ENCODE data around the gene TMEM50A. TPM values are rescaled to one million over a fixed set of nuclear protein-coding genes. Genes with fewer than 3 reads are reported as not detected.
A peak's percentile ranks its signal among the peaks of the same experiment; 100 is the strongest.
"Not testable (repeated sequence)": the region's sequence is repeated elsewhere in the genome, so short reads cannot be mapped to it uniquely, and the experiment has no call there.

TMEM50A gene
- total and polyA plus RNA-seq, 2 donors from 2014 or later: 115 to 118 TPM

- H3K27ac ChIP-seq (ENCODE audit: low read depth in 2 of 2, low read length in 2 of 2): no peak overlapping the region
- peaks cover 0 to 19% (median 7%) of the 10 kb centered on the region in 3 donors for H3K36me3 ChIP-seq (ENCODE audit: control insufficient read depth in 2 of 3, insufficient read depth in 3 of 3, low read length in 3 of 3)
- H3K4me3 ChIP-seq (ENCODE audit: low read length in 3 of 3): no peak overlapping the region
- DNase-seq (peak in 2 of 5 donors; percentile 1 to 72), FAIRE-seq (peak; percentile 33)
- peaks cover 0 to 2% (median 0%) of the 10 kb centered on the region in 3 donors for H3K4me1 ChIP-seq (ENCODE audit: control insufficient read depth in 2 of 3, insufficient read depth in 2 of 3, low read depth in 1 of 3, low read length in 3 of 3)
- no peak for TF ChIP-seq CTCF (IDR thresholded peaks at IDR 0.05; ENCODE audit: borderline replicate concordance, extremely low read depth, insufficient read depth)
- H3K9me3 ChIP-seq (ENCODE audit: control insufficient read depth in 2 of 3, insufficient read depth in 1 of 3, low read length in 3 of 3): no peaks in the 10 kb centered on the region
- no peaks in the 10 kb centered on the region for H3K27me3 ChIP-seq (ENCODE audit: control insufficient read depth, insufficient read depth, low read length)
- intact Hi-C loops (cut with DNase I): no loop called here
- H3K9ac ChIP-seq (ENCODE audit: low read length in 3 of 3): no peak overlapping the region
These were observed 22.8 kb downstream of the TMEM50A start for GRCh38 chr1:25360596-25361581.

DNA sequence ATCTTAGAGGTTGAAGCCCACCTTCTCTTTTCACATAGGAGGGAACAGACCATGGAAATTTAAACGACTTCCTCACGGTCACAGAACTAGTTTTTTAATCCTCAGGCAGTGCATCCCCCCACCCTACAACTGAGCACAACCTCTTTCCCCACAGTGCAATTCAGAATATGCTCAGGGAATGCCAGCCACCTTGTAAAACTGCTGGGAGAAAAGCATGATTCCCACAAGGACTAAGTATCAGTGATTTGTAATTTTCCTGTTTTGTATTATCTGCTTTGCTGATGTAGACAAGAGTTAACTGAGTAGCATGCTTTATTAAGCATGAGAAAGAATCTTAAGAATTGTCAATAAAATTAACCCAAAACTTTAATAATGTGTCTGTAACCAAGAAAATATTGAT lies 23.8 kb downstream of the TMEM50A start:
- FAIRE-seq (no peak), DNase-seq (peak in 1 of 5 donors; percentile 9)
- Histone ChIP-seq H3K4me3 (ENCODE audit: low read length in 3 of 3) (no peak overlapping the region), H3K27ac (ENCODE audit: low read depth in 2 of 2, low read length in 2 of 2) (no peak overlapping the region), H3K4me1 (ENCODE audit: control insufficient read depth in 2 of 3, insufficient read depth in 2 of 3, low read depth in 1 of 3, low read length in 3 of 3) (peaks cover 0 to 2% (median 0%) of the 10 kb centered on the region in 3 donors), H3K27me3 (ENCODE audit: control insufficient read depth, insufficient read depth, low read length) (no peaks in the 10 kb centered on the region), H3K9ac (ENCODE audit: low read length in 3 of 3) (no peak overlapping the region), H3K36me3 (ENCODE audit: control insufficient read depth in 2 of 3, insufficient read depth in 3 of 3, low read length in 3 of 3) (peaks cover 0 to 15% (median 4%) of the 10 kb centered on the region in 3 donors), H3K9me3 (ENCODE audit: control insufficient read depth in 2 of 3, insufficient read depth in 1 of 3, low read length in 3 of 3) (no peaks in the 10 kb centered on the region)
- intact Hi-C loops (cut with DNase I): no loop called here
- no peak for TF ChIP-seq CTCF (IDR thresholded peaks at IDR 0.05; ENCODE audit: borderline replicate concordance, extremely low read depth, insufficient read depth)

DNA sequence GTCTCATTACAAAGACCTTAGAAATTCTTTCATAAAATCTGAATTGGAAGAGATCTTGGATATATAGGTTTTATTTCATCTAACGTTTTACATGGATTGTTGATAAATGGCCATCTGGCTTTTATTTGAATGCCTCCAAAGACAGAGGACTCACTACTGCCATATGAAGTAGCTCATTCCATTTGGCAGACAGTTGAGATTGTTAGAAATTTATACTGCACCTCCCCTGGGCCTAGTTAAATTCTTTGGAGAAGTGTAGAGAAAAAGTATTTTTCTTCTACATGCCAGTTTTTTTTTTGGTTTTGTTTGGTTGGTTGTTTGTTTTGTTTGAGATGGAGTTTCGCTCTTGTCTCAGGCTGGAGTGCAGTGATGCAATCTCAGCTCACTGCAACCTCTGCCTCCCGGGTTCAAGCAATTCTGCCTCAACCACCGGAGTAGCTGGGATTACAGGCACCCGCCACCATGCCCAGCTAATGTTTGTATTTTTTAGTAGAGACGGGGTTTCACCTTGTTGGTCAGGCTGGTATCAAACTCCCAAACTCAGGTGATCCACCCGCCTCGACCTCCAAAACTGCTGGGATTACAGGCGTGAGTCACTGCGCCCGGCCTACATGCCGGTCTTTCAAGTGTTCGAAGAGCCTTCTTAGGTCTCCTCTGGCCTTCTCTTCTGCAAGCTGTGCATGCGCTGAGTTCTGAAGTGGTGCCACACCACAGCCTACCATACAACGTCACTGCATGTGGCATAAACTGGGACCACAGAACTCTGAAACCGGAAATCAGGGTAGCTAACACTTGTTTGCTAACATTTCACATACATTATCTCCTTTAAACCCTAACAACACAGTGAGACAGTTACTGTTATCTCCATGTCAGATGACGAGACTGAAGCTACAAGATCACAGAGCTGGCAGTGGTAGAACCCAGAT lies 24.8 kb downstream of the TMEM50A start:
- H3K4me3 ChIP-seq (ENCODE audit: low read length in 3 of 3); H3K27ac ChIP-seq (ENCODE audit: low read depth in 2 of 2, low read length in 2 of 2); H3K27me3 ChIP-seq (ENCODE audit: control insufficient read depth, insufficient read depth, low read length); H3K9ac ChIP-seq (ENCODE audit: low read length in 3 of 3); FAIRE-seq; DNase-seq; H3K9me3 ChIP-seq (ENCODE audit: control insufficient read depth in 2 of 3, insufficient read depth in 1 of 3, low read length in 3 of 3); H3K4me1 ChIP-seq (ENCODE audit: control insufficient read depth in 2 of 3, insufficient read depth in 2 of 3, low read depth in 1 of 3, low read length in 3 of 3); intact Hi-C loops (cut with DNase I): not testable (repeated sequence)
- peaks cover 0 to 15% (median 4%) of the 10 kb centered on the region in 3 donors for H3K36me3 ChIP-seq (ENCODE audit: control insufficient read depth in 2 of 3, insufficient read depth in 3 of 3, low read length in 3 of 3)
